HG02981 (cell line): ENCODE measurements around the gene NRCAM.
"Not testable (repeated sequence)": the region's sequence is repeated elsewhere in the genome, so short reads cannot be mapped to it uniquely, and the experiment has no call there.

Experiments used
- ATAC-seq: cut with Tn5 transposase; IDR thresholded peaks from one replicate; pipeline ENCODE4 v1.9.1; 2021; ENCODE audit warnings: mild to moderate bottlenecking, moderate library complexity; ENCODE audit not compliant: unreplicated experiment

Gene NRCAM

DNA sequence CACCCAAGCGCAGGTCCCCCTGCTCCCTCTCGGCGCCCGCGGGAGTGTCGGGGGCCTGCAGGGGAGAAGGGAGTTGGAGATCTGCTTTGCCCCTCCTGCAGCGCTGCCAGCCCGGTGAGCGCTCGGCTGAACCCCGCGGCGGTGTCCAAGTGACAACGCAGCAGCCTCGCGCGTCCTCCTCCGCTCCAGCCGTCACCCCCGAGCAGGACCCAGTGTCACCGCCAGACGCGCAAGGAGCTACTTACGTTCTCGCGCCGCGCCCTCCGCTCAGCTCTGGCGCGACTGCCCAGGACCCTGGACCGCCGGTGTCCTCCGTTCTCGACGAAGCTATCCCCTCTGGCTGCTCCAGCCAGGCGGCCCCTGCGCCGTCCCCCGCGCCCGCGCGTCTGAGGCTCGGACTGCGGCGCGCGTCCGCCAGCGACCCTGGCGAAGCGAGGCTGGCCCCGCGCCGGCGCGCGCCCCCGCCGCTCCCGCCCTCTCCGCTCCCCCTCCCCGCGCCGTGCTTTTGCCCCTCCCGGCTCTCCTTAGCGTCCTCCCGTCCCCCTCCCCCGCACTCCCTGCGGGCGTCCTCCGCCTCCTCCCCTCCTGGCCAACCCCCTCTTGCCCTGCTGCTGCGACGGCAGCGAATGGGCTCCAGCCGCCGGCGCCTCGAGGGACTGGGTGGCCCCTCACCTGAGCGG lies at the start of gene NRCAM:
Gene NRCAM, minus strand, starts transcription at position 439 of the 680 bp plus-strand sequence. CDS start 216,372 bp downstream, outside the sequence.
- ATAC-seq, result no peak

DNA sequence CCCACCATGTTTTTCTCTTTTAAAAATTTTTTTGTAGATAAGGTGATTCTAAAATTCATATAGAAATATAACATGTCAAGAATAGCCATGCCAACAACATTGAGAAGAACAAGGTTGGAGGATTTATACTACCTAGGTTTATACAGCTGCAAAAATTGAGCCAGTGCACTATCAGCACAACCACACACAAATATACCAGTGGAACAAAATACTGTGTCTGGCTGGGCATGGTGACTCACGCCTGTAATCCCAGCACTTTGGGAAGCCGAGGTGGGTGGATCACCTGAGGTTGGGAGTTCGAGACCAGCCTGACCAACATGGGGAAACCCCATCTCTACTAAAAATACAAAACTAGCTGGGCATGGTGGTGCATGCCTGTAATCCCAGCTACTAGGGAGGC lies 48.3 kb upstream of the NRCAM start:
- not testable (repeated sequence) for ATAC-seq

DNA sequence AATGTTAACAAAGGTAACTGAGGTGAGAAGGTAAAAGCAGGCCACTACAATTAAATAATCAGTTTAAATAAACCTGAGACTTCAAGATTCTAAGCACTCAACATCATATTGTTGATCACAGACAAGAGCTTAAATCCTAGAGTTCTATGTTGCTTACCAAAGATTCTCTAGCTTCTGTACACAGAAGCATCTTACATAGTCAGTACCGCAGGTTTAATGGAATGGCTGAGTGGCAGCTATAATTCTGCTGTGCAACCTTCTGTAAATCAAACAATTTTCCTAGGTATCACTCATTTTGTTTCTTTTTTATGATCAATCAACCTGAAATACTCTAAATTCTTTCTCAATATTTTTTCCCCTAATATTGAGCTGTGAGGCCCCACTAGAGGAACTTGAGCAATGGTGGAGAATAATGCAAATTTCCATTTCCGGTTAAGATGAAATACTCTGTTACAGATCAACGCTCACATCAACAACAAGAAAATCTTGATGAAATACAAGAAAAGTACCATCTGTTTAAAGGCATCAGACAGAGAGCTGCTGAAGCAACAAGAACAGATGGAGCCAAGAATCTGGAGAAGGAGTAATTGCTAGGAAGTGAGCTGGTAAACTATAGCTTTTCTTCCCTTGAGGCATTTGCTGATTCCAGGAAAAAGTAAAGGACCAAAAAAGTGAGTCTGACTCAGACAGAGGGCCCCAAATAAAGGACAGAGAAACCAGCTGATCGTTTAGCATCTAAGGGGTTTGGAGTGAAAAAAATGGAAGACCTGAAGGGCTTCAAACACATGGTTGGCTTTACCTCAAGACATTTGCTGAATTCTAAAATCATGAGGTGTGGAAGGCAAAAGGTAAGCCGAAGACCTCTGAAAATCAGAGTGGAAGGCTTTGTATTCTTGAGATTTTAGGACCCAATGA lies 47.1 kb upstream of the NRCAM start:
- ATAC-seq, result peak; percentile 96

DNA sequence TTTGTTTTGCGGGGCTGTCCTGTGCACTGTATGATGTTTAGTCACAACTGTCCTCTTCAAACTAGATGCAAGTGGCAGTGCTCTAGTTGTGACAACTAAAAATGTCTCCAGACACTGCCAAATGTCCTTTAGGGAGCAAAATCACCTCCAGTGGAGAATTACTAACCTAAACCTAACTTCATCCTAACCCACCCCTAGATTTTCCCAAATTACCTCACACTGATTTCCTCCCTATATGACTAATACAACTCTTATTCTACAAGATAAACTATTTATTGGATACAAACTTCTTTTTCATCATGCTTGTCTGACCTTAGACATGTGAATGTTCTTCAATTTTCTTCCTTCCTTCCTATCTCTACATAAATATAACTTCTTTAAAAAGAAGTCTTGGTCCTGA lies 43.3 kb upstream of the NRCAM start:
- ATAC-seq, result no peak

DNA sequence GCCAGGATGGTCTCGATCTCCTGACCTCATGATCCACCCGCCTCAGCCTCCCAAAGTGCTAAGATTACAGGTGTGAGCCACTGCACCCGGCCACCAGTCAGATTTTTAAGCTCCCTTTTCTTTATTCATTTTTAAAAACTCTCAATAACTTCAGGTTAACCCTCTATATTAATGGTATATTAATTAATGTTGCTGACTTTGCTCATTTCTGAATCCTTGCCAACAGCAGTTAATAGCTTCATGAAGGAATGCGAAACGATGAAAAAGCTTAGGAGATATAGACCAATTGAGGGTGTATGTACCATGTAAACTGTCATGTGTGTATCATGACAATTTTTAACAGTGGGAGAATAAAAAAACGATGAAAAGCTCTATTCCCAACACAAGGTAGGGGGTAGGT lies 42.2 kb upstream of the NRCAM start:
- no peak for ATAC-seq

DNA sequence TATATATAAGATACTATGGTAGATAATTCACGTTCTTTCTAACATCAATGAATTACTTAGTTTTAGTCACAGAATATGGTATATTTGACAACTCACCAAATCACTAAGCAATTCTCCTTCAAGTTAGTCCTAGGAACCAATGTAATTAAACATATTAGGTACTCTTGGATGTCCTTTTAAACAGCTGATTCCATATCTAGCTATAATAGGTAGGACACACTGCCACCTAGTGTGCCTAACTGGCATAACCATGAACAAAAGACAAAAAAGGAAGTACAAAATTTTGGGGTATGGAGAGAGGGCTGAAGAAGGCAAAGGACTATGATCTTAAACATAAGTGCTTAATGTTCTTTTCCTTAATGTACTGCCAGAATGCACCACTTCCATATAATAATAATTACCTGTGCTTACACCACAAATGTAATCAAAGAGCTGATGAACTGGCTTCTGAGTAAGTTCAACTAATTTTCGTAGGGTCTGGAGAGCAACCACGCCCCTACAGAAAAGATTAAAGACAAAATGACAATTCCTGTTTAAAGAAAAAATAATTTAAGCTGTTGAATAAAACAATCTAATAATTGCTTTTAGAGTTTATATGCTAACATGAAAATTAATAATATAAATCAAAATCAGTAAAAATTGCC lies 41.0 kb upstream of the NRCAM start:
- peak; percentile 83 for ATAC-seq

DNA sequence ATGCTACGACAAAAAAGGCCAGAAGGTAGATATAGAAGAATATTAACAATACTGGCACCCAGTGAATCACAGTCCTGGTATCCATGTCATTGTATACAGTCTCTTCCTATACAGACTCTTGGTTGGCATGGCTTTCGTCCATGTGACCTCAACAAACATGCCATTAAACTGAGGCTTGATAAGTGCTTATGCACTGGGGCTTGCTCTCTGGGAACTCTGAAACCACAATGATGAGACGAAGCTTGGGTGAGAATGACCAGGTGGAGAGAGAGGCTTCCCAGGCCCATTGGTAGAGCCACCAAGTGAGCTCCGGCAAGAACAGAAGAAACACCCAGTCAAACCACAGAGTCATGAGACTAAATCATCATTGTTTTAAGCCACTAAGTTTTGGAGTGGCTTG lies 36.5 kb upstream of the NRCAM start:
- no peak for ATAC-seq

DNA sequence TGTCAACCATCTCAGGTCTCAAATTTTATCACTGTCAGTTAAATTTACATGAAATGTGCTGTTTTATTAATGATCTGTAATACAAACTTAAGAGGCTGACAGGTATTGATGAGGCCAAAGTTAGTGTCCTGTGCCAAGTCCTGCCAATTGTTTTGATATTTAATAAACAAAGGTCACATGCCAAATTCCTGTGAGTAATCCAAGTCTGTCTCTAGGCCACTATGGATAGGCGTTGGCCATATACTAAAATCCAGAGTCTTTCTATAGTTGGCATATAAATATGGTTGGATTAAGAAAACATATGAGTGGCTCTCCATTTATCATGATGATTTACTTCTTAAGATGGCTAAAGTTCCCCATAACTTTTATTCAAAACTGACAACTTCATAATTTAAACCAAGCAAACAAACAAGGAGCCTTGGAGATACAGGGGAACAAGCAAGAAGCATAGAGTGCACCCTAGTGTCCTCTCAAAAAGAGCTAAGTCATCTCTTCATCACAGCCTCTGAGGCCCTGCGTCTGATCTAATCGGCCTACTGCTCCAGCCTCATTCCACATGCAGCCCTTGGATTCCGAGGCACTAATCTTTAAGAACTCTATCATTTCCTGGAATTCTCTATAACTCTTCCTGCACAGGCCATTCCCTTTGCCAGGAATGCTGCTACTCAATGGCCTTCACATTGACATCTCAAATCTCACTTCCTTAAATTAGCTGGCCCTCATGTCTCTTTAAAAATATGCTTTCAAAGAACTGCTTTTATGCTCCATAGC lies 32.7 kb upstream of the NRCAM start:
- no peak for ATAC-seq

DNA sequence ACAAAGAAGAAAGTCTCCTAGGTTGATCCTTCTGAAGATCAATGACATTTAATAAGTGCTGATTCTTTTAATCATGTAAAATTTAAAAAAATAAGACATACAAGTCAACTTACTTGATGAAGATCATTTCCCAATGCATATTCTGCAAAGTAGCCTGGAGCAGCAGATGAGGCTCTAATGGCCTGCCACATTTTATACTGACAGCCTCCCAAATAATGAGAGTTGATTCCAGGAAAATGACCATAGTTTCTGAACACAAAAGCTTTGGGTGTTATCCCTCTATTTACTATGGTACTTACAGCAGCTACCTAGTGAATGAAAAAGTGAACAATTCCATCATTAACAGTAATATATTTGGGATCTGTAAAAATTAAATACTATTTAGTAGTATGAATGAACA lies 31.4 kb upstream of the NRCAM start:
- ATAC-seq, result no peak

DNA sequence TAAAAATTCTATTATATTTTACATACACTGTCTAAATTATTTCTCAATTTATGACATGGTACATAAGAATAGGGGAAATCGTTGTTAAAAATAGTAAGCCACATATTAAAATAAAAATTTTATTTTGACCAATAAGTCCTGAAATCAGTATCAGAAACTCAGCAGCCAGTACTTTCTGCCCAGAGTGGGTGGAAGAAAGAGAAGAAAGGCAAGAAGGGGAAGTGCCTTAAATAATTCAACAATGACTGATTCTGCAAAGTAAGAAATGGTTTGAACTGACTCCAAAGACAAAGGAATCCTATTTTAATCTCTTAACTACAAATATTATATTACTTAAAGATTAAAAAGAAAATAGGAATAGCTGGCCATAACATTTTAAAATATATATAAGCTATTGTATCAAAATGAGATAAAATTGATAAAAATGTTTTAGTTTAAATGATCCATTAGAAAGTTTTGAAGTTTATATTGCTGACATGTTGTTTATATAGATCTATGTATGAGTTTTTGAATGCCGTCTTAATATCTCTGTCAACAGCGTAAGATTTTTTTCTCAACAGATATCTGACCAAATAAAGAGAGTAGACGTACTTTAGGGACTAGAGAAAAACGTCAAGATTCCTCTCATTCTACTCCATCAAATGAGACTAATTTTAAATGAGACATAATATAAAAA lies 30.2 kb upstream of the NRCAM start:
- no peak for ATAC-seq

DNA sequence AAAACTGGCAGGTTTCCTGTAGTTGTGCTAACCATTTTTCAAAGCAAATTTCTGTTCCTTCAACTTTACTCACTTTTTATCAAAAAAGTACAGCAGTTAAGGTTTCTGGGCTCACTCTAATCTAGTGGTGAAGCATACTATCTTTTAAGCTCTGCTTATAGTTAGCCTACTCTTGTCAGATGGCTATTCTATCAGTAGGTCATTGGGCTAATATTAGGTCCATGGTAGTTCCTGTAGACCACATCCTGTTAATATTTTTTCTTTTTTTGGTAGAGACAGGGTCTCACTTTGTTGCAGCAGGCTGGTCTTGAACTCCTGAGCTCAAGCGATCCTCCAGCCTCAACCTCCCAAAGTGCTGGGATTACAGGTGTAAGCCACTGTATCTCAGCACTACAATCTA lies 27.9 kb upstream of the NRCAM start:
- no peak for ATAC-seq

DNA sequence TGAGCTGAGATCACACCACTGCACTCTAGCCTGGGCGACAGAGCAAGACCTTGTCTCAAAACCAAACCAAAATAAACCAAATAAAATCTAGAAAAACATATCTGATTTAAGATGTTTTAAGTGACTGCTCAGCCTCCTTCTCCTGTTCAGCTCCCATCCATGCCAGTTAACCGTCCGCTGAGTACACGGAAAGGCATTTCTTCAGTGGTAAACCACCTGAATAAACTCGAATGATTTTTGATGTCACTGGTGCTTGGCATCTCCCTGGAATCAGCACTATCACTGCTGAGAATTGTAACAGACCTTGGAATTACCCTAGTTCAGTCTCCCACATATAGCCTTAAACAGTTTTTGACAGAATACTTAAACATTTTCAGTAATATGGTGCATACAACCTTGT lies 24.1 kb upstream of the NRCAM start:
- no peak for ATAC-seq

DNA sequence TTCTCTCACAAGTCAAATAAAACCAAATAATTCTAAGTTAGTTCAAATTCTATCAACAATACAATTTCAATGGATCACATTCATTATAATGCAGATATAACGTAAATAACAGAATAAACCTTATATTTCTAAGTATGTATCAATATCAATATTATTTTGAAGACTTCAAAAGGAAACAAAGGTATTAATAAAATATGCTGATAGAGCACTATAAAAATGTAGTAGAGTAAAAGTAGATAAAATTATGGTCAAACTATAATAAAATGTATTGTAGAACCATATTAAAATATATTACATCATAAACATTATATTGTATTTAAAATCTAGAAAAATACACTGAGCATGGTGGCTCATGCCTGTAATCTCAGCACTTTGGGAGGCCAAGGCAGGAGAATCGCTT lies 23.5 kb upstream of the NRCAM start:
- ATAC-seq, result no peak

DNA sequence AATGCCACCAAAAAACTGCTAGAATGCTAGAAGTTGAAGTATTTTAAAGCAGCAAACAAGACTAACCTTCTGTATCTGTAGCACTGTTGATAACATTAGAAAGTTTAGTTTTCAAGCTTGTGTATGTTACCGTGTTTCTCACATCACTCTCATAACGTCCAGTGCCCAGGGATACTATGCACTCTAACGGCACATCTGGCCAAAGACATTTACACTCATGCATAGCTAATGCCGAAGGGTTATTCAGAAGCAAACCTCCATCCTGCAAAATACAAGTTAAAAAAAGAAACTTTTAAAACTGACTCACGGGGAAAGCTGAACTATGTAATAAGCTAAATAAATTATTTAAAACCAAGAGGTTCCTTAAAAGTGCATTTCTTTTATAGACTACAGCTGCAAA lies 22.9 kb upstream of the NRCAM start:
- ATAC-seq, result no peak

DNA sequence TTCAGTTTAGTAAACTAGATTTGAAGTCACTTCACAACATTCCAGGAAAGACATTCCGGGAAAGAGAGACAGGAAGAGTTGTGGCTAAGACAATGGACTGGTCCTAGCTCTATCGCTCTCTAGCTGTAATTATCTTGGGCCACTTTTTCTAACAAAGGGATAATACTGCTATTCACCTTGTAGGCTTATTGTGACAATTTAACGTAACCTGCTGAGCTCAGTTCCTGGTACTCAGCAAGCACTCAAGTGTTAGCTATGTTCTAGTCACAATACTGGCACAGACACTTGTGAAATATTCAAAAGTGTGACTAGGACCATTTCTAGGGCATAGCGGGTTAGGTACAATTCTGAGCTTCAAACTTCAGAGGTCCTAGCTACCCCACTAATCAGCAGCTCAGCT lies 12.0 kb upstream of the NRCAM start:
- no peak for ATAC-seq

DNA sequence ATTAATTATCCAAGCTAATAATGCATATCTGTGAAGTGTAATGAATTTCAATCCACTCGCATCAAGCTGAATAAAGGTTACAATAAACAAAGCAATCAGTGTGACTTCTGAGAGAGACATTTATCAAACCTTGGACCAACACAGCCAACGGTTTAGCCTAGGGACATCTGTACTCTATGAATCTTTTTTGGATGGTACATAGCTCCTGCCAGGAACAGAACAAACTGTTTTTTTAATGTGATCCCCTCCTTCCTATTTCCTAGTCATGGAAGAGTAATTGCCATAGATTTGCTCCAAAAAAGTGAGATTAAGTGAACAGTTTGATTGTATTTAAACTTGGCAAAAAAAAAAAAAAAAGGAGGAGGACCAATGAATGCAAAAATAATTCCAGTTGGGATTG lies 11.2 kb upstream of the NRCAM start:
- no peak for ATAC-seq

DNA sequence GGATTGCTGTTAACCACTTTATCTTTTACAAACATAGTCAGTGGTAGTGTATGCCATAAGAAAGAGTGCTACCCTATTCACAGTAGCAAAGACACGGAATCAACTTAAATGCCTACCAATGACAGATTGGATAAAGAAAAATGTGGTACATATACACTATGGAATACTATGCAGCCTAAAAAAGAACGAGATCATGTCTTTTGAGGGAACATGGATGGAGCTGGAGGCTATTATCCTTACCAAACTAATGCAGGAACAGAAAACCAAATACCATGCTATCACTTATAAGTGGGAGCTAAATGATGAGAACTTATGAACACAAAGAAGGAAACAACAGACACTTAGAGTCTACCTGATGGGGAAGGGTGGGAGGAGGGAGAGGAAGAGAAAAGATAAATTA lies 10.1 kb upstream of the NRCAM start:
- not testable (repeated sequence) for ATAC-seq

DNA sequence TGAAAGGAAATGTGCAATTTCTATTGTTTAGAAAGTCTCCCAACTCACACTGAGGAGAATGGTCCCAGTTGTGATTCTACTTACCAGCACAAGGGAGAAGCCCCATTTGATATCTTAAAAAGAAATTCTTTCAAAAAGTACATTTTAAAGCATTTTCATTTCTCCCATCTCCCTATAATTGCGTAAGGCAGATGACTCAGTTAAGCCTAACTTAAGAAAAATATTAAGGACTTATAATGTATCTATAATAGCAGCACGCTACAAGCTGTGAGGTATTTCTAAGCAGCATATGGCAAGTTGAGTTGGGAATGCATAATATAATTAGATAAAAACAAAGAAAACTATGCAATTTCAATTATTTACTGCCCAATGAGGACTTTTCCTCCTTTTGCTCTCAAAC lies 8.5 kb upstream of the NRCAM start:
- no peak for ATAC-seq

DNA sequence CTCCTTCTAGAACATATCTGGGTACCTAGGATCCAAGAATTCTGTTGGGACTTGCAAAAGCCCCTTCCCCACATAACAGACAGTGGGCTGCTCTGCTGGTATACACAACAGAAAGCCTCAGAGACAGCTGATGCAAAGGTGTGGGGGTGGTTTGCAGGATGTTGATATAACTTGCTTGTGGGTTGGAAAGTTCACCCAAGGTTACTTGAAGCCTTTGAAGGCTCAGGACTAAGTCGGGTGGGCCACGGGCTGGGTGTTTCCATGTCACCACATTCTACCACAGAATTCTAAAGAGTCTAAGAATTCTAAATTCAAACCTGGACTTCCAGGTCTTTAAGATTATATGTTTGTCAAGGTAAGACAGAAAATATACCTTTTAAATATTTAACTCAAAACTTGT lies 7.4 kb upstream of the NRCAM start:
- ATAC-seq, result no peak

DNA sequence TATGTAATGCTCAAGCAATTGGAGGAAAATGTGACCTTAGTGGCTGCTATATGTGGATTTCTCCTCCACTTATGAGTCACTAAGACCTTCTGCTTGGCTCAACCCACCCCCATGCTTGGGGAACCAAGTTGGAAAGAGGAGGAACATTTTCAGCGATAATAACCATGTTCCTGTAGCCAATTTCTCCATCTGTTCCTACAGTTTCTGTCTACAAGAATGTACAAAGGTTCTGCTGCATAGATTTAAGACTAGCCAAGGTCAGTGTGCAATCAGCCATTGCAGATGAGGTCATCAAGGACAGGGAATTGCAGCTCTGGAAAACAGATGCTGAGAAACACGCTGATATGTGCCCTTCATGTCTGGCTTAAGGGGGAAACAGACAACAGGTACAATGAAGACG lies 5.6 kb upstream of the NRCAM start:
- no peak for ATAC-seq

DNA sequence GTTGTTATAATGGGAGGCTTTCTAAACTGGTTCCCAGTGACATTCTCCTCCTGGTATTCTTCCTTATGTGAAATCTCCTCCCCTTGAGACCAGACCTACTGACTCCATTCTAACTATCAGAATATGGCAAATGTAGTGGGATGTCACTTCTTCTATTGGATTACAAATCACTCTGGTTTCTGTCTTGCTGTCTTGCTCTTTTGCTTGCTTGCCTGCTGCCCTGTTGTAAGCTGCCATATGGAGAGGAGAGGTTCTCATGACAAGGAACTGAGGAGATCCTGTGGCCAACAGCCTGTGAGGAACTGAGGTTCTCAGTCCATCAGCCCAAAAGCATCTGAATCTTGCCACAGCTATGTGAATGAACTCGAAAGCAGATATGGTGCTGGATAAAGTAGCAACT lies 4.7 kb upstream of the NRCAM start:
- ATAC-seq, result no peak
